ENCODE measurements around the gene CCDC57.

Gene CCDC57

GRCh38 chr17:82246365-82247181 is 33.9 kb upstream of the CCDC57 start:
- DNase-seq (ENCODE audit: low read depth), result no peak

- DNase-seq (ENCODE audit: low read depth), result no peak
Observed at GRCh38 chr17:82246040-82246364, 33.4 kb upstream of the CCDC57 start.

GRCh38 chr17:82245134-82246039 is 32.7 kb upstream of the CCDC57 start:
- DNase-seq (ENCODE audit: low read depth), result no peak

GRCh38 chr17:82244413-82245133 is 31.9 kb upstream of the CCDC57 start:
- no peak for DNase-seq (ENCODE audit: low read depth)

GRCh38 chr17:82243648-82244412 is 31.2 kb upstream of the CCDC57 start:
- DNase-seq (ENCODE audit: low read depth), result no peak

GRCh38 chr17:82242977-82243647 is 30.5 kb upstream of the CCDC57 start:
- no peak for DNase-seq (ENCODE audit: low read depth)

- DNase-seq (ENCODE audit: low read depth), result no peak
Observed at GRCh38 chr17:82242698-82242976, 30.0 kb upstream of the CCDC57 start.

- DNase-seq (ENCODE audit: low read depth), result peak; percentile 77
Observed at GRCh38 chr17:82241926-82242697, 29.5 kb upstream of the CCDC57 start.

GRCh38 chr17:82241183-82241925 is 28.7 kb upstream of the CCDC57 start:
- peak; percentile 50 for DNase-seq (ENCODE audit: low read depth)

- peak; percentile 38 for DNase-seq (ENCODE audit: low read depth)
Observed at GRCh38 chr17:82240506-82241182, 28.0 kb upstream of the CCDC57 start.

- no peak for DNase-seq (ENCODE audit: low read depth)
Observed at GRCh38 chr17:82239926-82240505, 27.4 kb upstream of the CCDC57 start.

- no peak for DNase-seq (ENCODE audit: low read depth)
Observed at GRCh38 chr17:82239401-82239925, 26.8 kb upstream of the CCDC57 start.

- no peak for DNase-seq (ENCODE audit: low read depth)
Observed at GRCh38 chr17:82238472-82239201, 26.0 kb upstream of the CCDC57 start.

- DNase-seq (ENCODE audit: low read depth), result no peak
Observed at GRCh38 chr17:82237746-82238471, 25.3 kb upstream of the CCDC57 start.

GRCh38 chr17:82237083-82237745 is 24.6 kb upstream of the CCDC57 start:
- no peak for DNase-seq (ENCODE audit: low read depth)

GRCh38 chr17:82236142-82236971 is 23.7 kb upstream of the CCDC57 start:
- DNase-seq (ENCODE audit: low read depth), result peak; percentile 58
